LNCaP clone FGC (cell line): ENCODE results near the gene SIK3.

Experiments used
- DNase-seq: peaks from one replicate; pipeline ENCODE4 v3.0.0-alpha.2; 2011; ENCODE audit warnings: low read depth
- H3K4me3 ChIP-seq: 2 replicates; pipeline ENCODE4 v1.5.1; 2011; ENCODE audit warnings: mild to moderate bottlenecking, low read depth, low read length, control low read depth
- TF ChIP-seq, protein P1 (sequence below): IDR thresholded peaks from 2 replicates; pipeline ENCODE4 v1.5.1; 2012; ENCODE audit warnings: mild to moderate bottlenecking; ENCODE audit not compliant: control insufficient read depth, insufficient read depth; ENCODE audit errors: extremely low read depth

SIK3 gene

GRCh38 chr11:116797816-116798215 is 300.4 kb downstream of the SIK3 start:
- no peak overlapping the region for H3K4me3 ChIP-seq
- TF ChIP-seq, protein P1, sequence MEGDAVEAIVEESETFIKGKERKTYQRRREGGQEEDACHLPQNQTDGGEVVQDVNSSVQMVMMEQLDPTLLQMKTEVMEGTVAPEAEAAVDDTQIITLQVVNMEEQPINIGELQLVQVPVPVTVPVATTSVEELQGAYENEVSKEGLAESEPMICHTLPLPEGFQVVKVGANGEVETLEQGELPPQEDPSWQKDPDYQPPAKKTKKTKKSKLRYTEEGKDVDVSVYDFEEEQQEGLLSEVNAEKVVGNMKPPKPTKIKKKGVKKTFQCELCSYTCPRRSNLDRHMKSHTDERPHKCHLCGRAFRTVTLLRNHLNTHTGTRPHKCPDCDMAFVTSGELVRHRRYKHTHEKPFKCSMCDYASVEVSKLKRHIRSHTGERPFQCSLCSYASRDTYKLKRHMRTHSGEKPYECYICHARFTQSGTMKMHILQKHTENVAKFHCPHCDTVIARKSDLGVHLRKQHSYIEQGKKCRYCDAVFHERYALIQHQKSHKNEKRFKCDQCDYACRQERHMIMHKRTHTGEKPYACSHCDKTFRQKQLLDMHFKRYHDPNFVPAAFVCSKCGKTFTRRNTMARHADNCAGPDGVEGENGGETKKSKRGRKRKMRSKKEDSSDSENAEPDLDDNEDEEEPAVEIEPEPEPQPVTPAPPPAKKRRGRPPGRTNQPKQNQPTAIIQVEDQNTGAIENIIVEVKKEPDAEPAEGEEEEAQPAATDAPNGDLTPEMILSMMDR = no peak

DNA sequence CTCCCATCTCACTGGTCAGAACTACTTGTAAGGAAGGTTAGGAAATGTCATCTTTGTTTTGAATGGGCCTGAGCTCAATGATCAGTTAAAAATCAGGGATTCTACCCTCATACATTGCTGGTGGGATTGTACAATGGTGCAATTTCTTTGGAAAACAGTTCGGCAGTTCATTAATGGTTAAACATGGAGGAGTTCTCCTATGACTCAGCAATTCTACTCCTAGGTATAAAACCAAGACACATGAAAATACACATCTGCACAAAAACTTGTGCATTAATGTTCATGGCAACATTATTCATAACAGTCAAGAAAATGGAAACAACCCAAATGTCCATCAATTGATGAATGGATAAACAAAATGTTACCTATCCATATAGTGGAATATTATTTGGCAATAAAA is 301.7 kb downstream of the SIK3 start:
- no peak for DNase-seq
- TF ChIP-seq, protein P1 = no peak
- no peak overlapping the region for H3K4me3 ChIP-seq

More at GRCh38 chr11:116797816-116798215, 300.4 kb downstream of the SIK3 start:
- DNase-seq = no peak

- TF ChIP-seq, protein P1 = no peak
- no peak overlapping the region for H3K4me3 ChIP-seq
- no peak for DNase-seq
Observed at GRCh38 chr11:116794851-116795250, 303.4 kb downstream of the SIK3 start.

- TF ChIP-seq, protein P1 = no peak
- no peak overlapping the region for H3K4me3 ChIP-seq
- no peak for DNase-seq
Observed at GRCh38 chr11:116793772-116794097, 304.5 kb downstream of the SIK3 start.
